Measurements from ENCODE around the gene TLE1. TPM values are rescaled to one million over a fixed set of nuclear protein-coding genes. Genes with fewer than 3 reads are reported as not detected.

Gene TLE1
- total RNA-seq, 2 donors from 2014 or later = 43.8 to 54.8 TPM

- Histone ChIP-seq H3K4me1 (peaks cover 4% of the 10 kb centered on the region), H3K9ac (ENCODE audit: low read depth in 2 of 2, low read length in 2 of 2) (no peak overlapping the region), H3K36me3 (no peaks in the 10 kb centered on the region), H3K27me3 (no peaks in the 10 kb centered on the region), H3K27ac (no peak overlapping the region), H3K9me3 (no peaks in the 10 kb centered on the region), H3K4me3 (no peak overlapping the region)
- no peak for TF ChIP-seq CTCF (IDR thresholded peaks at IDR 0.05)
- intact Hi-C loops (cut with DNase I) = no loop called here
- no peak for DNase-seq
Observed at GRCh38 chr9:81634915-81635516, 54.3 kb downstream of the TLE1 start.

- no peak overlapping the region for H3K4me3 ChIP-seq
- no peaks in the 10 kb centered on the region for H3K27me3 ChIP-seq
- no peaks in the 10 kb centered on the region for H3K36me3 ChIP-seq
- peak; percentile 29 for DNase-seq
- no peak overlapping the region for H3K9ac ChIP-seq (ENCODE audit: low read depth in 2 of 2, low read length in 2 of 2)
- no peaks in the 10 kb centered on the region for H3K9me3 ChIP-seq
- H3K27ac ChIP-seq = no peak overlapping the region
- no peak for TF ChIP-seq CTCF (IDR thresholded peaks at IDR 0.05)
- peaks cover 4% of the 10 kb centered on the region for H3K4me1 ChIP-seq
- intact Hi-C loops (cut with DNase I) = no loop called here
Observed at GRCh38 chr9:81633952-81634854, 55.1 kb downstream of the TLE1 start.

GRCh38 chr9:81632599-81632998 is 56.7 kb downstream of the TLE1 start:
- Histone ChIP-seq H3K9ac (ENCODE audit: low read depth in 2 of 2, low read length in 2 of 2) (no peak overlapping the region), H3K27me3 (no peaks in the 10 kb centered on the region), H3K27ac (no peak overlapping the region), H3K4me1 (peaks cover 4% of the 10 kb centered on the region), H3K9me3 (no peaks in the 10 kb centered on the region), H3K4me3 (no peak overlapping the region), H3K36me3 (no peaks in the 10 kb centered on the region)
- no peak for TF ChIP-seq CTCF (IDR thresholded peaks at IDR 0.05)
- intact Hi-C loops (cut with DNase I) = no loop called here
- DNase-seq = no peak

GRCh38 chr9:81631218-81631745 is 58.1 kb downstream of the TLE1 start:
- no peak overlapping the region for H3K4me3 ChIP-seq
- no peaks in the 10 kb centered on the region for H3K27me3 ChIP-seq
- intact Hi-C loops (cut with DNase I) = no loop called here

More at GRCh38 chr9:81631218-81631745, 58.1 kb downstream of the TLE1 start:
- no peak overlapping the region for H3K9ac ChIP-seq (ENCODE audit: low read depth in 2 of 2, low read length in 2 of 2)
- no peaks in the 10 kb centered on the region for H3K9me3 ChIP-seq
- no peak for DNase-seq
- H3K27ac ChIP-seq = no peak overlapping the region
- H3K4me1 ChIP-seq = peaks cover 4% of the 10 kb centered on the region
- no peak for TF ChIP-seq CTCF (IDR thresholded peaks at IDR 0.05)
- H3K36me3 ChIP-seq = no peaks in the 10 kb centered on the region

Measured in colonic mucosa (tissue), 4 donors.